Suprapubic skin (tissue), 4 donors: ENCODE data around the gene NPB.

Experiments
- EP300 ChIP-seq: sonication (generic); formaldehyde crosslinking; IDR thresholded peaks from one replicate; pipeline ENCODE4 v1.6.1; 2017; ENCODE audit warnings: antibody characterized with exemption
- POLR2A ChIP-seq, 2 donors: fragments of 450-650 bp; IDR thresholded peaks; one replicate each; pipeline ENCODE4 v1.6.1; 2017; ENCODE audit warnings: antibody characterized with exemption in 2 of 2, mild to moderate bottlenecking in 2 of 2, moderate library complexity in 2 of 2
- POLR2AphosphoS5 ChIP-seq, 3 donors: sonication (generic); formaldehyde crosslinking; IDR thresholded peaks; one replicate each; pipeline ENCODE4 v1.6.1; 2017; ENCODE audit warnings: antibody characterized with exemption in 3 of 3
- TF ChIP-seq, protein P1 (sequence below), 2 donors: fragments of 200-600 bp in 1 of 2; fragments of 450-650 bp in 1 of 2; sonication (generic) in 1 of 2; IDR thresholded peaks; one replicate each; pipeline ENCODE4 v1.5.1; 2016 to 2019; ENCODE audit warnings: antibody characterized with exemption in 2 of 2, mild to moderate bottlenecking in 1 of 2, moderate library complexity in 1 of 2

- TF ChIP-seq, protein P1, sequence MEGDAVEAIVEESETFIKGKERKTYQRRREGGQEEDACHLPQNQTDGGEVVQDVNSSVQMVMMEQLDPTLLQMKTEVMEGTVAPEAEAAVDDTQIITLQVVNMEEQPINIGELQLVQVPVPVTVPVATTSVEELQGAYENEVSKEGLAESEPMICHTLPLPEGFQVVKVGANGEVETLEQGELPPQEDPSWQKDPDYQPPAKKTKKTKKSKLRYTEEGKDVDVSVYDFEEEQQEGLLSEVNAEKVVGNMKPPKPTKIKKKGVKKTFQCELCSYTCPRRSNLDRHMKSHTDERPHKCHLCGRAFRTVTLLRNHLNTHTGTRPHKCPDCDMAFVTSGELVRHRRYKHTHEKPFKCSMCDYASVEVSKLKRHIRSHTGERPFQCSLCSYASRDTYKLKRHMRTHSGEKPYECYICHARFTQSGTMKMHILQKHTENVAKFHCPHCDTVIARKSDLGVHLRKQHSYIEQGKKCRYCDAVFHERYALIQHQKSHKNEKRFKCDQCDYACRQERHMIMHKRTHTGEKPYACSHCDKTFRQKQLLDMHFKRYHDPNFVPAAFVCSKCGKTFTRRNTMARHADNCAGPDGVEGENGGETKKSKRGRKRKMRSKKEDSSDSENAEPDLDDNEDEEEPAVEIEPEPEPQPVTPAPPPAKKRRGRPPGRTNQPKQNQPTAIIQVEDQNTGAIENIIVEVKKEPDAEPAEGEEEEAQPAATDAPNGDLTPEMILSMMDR (IDR thresholded peaks at IDR 0.05), result no peak
- TF ChIP-seq EP300, result no peak
- no peak for TF ChIP-seq POLR2AphosphoS5 (IDR thresholded peaks at IDR 0.05)
- TF ChIP-seq POLR2A (IDR thresholded peaks at IDR 0.05), result no peak
Measured at GRCh38 chr17:81947189-81947588, 45.2 kb downstream of the NPB start, which contains the start of gene MYADML2.
